ENCODE results near the gene GNAL. TPM values are rescaled to one million over a fixed set of nuclear protein-coding genes. Genes with fewer than 3 reads are reported as not detected.

Gene GNAL
- total and polyA plus RNA-seq, 2 experiments from 2014 or later = 7.5 to 21.6 TPM

DNA sequence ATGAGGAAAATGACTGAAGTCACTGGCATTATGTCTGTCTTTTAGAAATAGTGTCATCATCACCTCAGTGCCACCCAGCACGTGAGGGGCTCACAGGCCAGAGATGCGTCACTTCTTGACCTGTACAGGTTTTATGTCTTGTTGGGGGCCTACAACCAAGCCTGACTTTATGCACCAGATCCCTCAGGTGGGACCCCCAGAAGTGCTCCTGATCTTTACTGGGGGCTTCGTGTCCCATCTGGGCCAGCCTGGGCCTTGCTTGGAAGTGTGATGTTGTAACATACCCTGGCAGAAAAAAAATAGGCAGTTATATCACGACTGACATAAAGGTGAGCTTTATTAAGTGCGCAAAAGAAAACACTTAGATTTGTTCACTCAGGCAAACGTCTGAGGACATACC is 21.5 kb upstream of the GNAL start:
- Mint-ChIP-seq H3K27ac (no peak overlapping the region), H3K4me3 (no peak overlapping the region), H3K9me3 (no peaks in the 10 kb centered on the region), H3K4me1 (peaks cover 27% of the 10 kb centered on the region), H3K36me3 (ENCODE audit: low read depth) (no peaks in the 10 kb centered on the region), H3K27me3 (ENCODE audit: insufficient read depth, low read depth, poor library complexity) (peaks cover 11% of the 10 kb centered on the region)
- Histone ChIP-seq H3K27me3 (ENCODE audit: insufficient read depth) (no peaks in the 10 kb centered on the region), H3K79me2 (replicated peaks; ENCODE audit: insufficient read depth) (no peaks in the 10 kb centered on the region), H4K20me1 (replicated peaks; ENCODE audit: insufficient read depth) (no peaks in the 10 kb centered on the region), H3K9me2 (ENCODE audit: insufficient read depth) (peaks cover 5% of the 10 kb centered on the region), H3K4me2 (no peak overlapping the region), H2AFZ (no peak overlapping the region), H3K4me1 (ENCODE audit: insufficient read depth) (no peaks in the 10 kb centered on the region; the same call in 1 of the 2 replicates), H3F3A (replicated peaks; ENCODE audit: low read depth) (no peaks in the 10 kb centered on the region), H3K4me3 (no peak overlapping the region), H3K36me3 (ENCODE audit: insufficient read depth) (no peaks in the 10 kb centered on the region), H3K27ac (ENCODE audit: low read depth) (no peak overlapping the region)
- ATAC-seq = no peak
- no peak for TF ChIP-seq JUNB (IDR thresholded peaks at IDR 0.05; ENCODE audit: unreplicated experiment)
- no peak for TF ChIP-seq NANOG (IDR thresholded peaks at IDR 0.05; ENCODE audit: borderline replicate concordance)
- no peak for TF ChIP-seq CREB1 (CRISPR knock-in tag; IDR thresholded peaks at IDR 0.05; ENCODE audit: low read depth)
- TF ChIP-seq ZNF462 (CRISPR knock-in tag; IDR thresholded peaks at IDR 0.05) = no peak
- no peak for TF ChIP-seq EZH2 (IDR thresholded peaks at IDR 0.05; ENCODE audit: low read depth, unreplicated experiment)
- no peak for TF ChIP-seq EZH2phosphoT487 (IDR thresholded peaks at IDR 0.05; ENCODE audit: unreplicated experiment)
- TF ChIP-seq, protein P1, sequence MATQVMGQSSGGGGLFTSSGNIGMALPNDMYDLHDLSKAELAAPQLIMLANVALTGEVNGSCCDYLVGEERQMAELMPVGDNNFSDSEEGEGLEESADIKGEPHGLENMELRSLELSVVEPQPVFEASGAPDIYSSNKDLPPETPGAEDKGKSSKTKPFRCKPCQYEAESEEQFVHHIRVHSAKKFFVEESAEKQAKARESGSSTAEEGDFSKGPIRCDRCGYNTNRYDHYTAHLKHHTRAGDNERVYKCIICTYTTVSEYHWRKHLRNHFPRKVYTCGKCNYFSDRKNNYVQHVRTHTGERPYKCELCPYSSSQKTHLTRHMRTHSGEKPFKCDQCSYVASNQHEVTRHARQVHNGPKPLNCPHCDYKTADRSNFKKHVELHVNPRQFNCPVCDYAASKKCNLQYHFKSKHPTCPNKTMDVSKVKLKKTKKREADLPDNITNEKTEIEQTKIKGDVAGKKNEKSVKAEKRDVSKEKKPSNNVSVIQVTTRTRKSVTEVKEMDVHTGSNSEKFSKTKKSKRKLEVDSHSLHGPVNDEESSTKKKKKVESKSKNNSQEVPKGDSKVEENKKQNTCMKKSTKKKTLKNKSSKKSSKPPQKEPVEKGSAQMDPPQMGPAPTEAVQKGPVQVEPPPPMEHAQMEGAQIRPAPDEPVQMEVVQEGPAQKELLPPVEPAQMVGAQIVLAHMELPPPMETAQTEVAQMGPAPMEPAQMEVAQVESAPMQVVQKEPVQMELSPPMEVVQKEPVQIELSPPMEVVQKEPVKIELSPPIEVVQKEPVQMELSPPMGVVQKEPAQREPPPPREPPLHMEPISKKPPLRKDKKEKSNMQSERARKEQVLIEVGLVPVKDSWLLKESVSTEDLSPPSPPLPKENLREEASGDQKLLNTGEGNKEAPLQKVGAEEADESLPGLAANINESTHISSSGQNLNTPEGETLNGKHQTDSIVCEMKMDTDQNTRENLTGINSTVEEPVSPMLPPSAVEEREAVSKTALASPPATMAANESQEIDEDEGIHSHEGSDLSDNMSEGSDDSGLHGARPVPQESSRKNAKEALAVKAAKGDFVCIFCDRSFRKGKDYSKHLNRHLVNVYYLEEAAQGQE (IDR thresholded peaks at IDR 0.05; ENCODE audit: unreplicated experiment) = no peak
- no peak for TF ChIP-seq STAT1 (IDR thresholded peaks at IDR 0.05; ENCODE audit: unreplicated experiment)
- TF ChIP-seq POLR2AphosphoS5 (IDR thresholded peaks at IDR 0.05; ENCODE audit: low read depth) = no peak
- no peak for TF ChIP-seq ZNF114 (CRISPR knock-in tag; IDR thresholded peaks at IDR 0.05)
- TF ChIP-seq, protein P2, sequence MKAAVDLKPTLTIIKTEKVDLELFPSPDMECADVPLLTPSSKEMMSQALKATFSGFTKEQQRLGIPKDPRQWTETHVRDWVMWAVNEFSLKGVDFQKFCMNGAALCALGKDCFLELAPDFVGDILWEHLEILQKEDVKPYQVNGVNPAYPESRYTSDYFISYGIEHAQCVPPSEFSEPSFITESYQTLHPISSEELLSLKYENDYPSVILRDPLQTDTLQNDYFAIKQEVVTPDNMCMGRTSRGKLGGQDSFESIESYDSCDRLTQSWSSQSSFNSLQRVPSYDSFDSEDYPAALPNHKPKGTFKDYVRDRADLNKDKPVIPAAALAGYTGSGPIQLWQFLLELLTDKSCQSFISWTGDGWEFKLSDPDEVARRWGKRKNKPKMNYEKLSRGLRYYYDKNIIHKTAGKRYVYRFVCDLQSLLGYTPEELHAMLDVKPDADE (IDR thresholded peaks at IDR 0.05) = no peak
- TF ChIP-seq, protein P3, sequence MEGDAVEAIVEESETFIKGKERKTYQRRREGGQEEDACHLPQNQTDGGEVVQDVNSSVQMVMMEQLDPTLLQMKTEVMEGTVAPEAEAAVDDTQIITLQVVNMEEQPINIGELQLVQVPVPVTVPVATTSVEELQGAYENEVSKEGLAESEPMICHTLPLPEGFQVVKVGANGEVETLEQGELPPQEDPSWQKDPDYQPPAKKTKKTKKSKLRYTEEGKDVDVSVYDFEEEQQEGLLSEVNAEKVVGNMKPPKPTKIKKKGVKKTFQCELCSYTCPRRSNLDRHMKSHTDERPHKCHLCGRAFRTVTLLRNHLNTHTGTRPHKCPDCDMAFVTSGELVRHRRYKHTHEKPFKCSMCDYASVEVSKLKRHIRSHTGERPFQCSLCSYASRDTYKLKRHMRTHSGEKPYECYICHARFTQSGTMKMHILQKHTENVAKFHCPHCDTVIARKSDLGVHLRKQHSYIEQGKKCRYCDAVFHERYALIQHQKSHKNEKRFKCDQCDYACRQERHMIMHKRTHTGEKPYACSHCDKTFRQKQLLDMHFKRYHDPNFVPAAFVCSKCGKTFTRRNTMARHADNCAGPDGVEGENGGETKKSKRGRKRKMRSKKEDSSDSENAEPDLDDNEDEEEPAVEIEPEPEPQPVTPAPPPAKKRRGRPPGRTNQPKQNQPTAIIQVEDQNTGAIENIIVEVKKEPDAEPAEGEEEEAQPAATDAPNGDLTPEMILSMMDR (conservative IDR thresholded peaks at IDR 0.05; ENCODE audit: low read depth in 2 of 2) = no peak
- TF ChIP-seq ZNF331 (CRISPR knock-in tag; IDR thresholded peaks at IDR 0.05; ENCODE audit: low read depth) = no peak
- no peak for DNase-seq (ENCODE audit: low spot score)

Measured in GM23338 (cell line).